HG03135 (cell line): ENCODE measurements around the gene TRAT1.
"Not testable (repeated sequence)": the region's sequence is repeated elsewhere in the genome, so short reads cannot be mapped to it uniquely, and the experiment has no call there.

Experiments
- ATAC-seq: cut with Tn5 transposase; IDR thresholded peaks from one replicate; pipeline ENCODE4 v1.9.1; 2021; ENCODE audit warnings: mild to moderate bottlenecking, moderate library complexity; ENCODE audit not compliant: unreplicated experiment

Gene TRAT1

GRCh38 chr3:108822123-108822897 is at the start of gene TRAT1:
TRAT1 (plus strand) TSS chr3:108822786; CDS start chr3:108822928, 142 bp downstream.
- no peak for ATAC-seq

- ATAC-seq, result no peak
Measured at GRCh38 chr3:108775649-108776048, 46.9 kb upstream of the TRAT1 start.

- no peak for ATAC-seq
Measured at GRCh38 chr3:108779496-108779895, 43.1 kb upstream of the TRAT1 start.

GRCh38 chr3:108780235-108780634 is 42.4 kb upstream of the TRAT1 start:
- no peak for ATAC-seq

GRCh38 chr3:108791473-108791872 is 31.1 kb upstream of the TRAT1 start:
- no peak for ATAC-seq

GRCh38 chr3:108804437-108804836 is 18.1 kb upstream of the TRAT1 start:
- ATAC-seq, result no peak

GRCh38 chr3:108804966-108805365 is 17.6 kb upstream of the TRAT1 start:
- no peak for ATAC-seq

- no peak for ATAC-seq
Measured at GRCh38 chr3:108806316-108806715, 16.3 kb upstream of the TRAT1 start.

- ATAC-seq, result peak; percentile 62
Measured at GRCh38 chr3:108818404-108818803, 4.2 kb upstream of the TRAT1 start.

- no peak for ATAC-seq
Measured at GRCh38 chr3:108820586-108820985, 2.0 kb upstream of the TRAT1 start.

- ATAC-seq, result no peak
Measured at GRCh38 chr3:108823227-108823626, 641 bp downstream of the TRAT1 start.

- ATAC-seq, result not testable (repeated sequence)
Measured at GRCh38 chr3:108823803-108824202, 1.2 kb downstream of the TRAT1 start.

GRCh38 chr3:108826309-108827187 is 4.0 kb downstream of the TRAT1 start:
- ATAC-seq, result no peak

GRCh38 chr3:108830381-108830780 is 7.8 kb downstream of the TRAT1 start:
- no peak for ATAC-seq

GRCh38 chr3:108830991-108831614 is 8.5 kb downstream of the TRAT1 start:
- no peak for ATAC-seq

- no peak for ATAC-seq
Measured at GRCh38 chr3:108833611-108834010, 11.0 kb downstream of the TRAT1 start.

GRCh38 chr3:108834551-108834950 is 12.0 kb downstream of the TRAT1 start:
- ATAC-seq, result no peak

- no peak for ATAC-seq
Measured at GRCh38 chr3:108835101-108835500, 12.5 kb downstream of the TRAT1 start.

GRCh38 chr3:108838436-108838835 is 15.8 kb downstream of the TRAT1 start:
- no peak for ATAC-seq

GRCh38 chr3:108845709-108846293 is 23.2 kb downstream of the TRAT1 start:
- ATAC-seq, result no peak

- no peak for ATAC-seq
Measured at GRCh38 chr3:108847187-108847586, 24.6 kb downstream of the TRAT1 start.
